Stimulated activated CD8-positive, alpha-beta memory T cell treated with anti-CD3 and anti-CD28 coated beads, Interleukin-15, amount 100 ng/mL, for 24 hours (primary cell): Measurements from ENCODE around the gene SULT2B1.
"Not testable (repeated sequence)": the region's sequence is repeated elsewhere in the genome, so short reads cannot be mapped to it uniquely, and the experiment has no call there.

Experiments used
- DNase-seq: peaks from one replicate; pipeline ENCODE4 v3.0.0-alpha.2; 2020; ENCODE audit warnings: low read depth

SULT2B1 gene

DNA sequence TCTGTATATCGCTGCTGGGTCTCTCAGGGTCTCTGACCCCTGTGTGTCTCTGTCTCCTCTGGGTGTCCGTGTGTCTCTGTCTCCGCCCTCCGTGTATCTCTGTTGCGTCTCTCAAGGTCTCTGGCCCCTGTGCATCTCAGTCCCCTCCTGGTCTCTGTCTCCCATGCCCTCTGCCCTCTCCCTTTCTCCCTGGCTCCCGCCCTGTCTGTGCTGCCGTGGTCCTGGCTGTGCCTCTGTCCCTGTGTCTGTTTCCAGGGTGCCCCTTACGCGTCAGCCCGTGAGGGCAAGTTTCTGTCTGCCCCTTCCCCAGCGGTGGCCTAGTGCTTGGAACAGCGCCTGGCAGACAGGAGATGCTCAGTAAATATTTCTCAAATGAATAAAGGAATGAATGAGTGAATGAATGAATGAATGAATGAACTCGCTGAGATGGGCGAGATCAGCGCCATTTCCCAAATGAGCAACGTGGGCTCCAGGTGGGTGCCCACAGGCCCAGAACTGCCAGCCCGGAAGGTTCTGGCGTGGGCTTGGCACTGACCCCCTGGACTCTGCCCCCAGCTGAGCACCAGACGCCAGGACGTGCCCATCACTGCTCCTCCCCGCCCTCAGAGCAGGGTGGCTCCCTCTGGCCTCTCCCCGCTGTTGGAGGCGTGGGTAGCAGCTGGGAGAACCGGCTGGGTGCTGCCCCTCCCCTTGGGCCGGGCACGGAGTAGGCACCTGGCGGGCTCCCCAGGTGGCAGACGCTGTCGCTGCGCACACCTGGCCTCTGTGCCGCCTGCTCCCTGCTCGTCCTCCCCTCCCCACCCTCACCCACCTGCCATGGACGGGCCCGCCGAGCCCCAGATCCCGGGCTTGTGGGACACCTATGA lies at the start of gene SULT2B1:
Gene SULT2B1 (plus strand): TSS at position 736 of the 866 bp plus-strand sequence. CDS start 81 bp downstream, at position 817.
- no peak for DNase-seq

DNA sequence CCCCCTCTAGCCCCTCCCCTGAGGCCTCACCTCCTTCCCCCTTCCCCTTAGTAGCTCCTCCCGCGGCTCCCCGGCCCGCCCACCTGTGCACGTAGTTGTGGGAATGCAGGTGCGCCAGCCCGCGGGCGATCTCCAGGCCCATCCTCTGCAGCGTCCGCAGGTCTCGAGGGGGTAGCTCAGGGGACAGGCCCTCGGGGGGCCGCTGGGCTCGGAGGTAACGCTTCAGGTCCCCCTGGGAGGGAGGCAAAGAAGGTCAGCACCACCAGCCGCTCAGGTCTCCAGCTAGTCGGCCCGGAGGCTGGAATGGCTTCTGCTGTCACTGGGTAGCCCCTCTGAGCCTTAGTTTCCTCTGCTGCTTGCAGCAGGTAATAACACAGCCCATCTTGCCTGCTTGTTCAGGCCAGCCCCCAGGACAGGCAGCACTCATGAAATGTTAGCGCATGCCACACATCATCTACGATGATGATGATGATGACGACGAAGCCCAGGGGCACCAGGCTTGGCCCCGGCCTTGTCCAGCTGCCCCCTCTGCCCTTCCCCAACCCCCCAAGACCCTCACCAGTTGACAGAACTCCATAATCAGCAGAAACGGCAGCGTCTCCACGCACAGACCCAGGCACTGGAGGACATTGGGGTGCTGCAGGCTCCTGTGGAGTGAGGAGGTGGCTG lies 49.5 kb upstream of the SULT2B1 start:
- no peak for DNase-seq

DNA sequence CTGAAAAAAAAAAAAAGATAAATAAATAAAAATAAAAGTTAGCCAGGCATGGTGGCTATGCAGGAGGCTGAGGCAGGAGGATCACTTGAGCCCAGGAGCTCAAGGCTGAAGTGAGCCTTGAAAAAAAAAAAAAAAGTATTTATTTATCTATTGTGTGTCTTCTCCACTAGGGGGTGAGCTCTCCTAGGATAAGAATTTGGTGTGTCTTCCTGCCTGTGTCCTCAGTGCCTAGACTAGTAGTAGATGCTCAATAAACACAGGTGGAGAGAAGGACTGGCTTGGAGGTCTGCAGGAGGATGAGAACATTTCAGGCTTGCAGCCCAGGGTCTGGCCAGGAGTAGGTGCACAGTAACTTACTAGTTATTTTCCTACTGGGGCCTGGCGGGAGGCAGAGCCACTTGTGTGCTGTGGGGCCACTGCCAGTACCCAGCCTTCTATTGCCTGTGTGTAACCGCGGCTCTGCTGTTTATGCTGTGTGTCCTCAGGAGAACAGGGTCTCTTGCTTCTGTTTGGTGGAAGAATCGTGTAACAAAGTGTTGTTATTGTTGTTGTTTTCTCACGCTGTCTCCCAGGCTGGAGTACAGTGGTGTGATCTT lies 45.7 kb upstream of the SULT2B1 start:
- no peak for DNase-seq

DNA sequence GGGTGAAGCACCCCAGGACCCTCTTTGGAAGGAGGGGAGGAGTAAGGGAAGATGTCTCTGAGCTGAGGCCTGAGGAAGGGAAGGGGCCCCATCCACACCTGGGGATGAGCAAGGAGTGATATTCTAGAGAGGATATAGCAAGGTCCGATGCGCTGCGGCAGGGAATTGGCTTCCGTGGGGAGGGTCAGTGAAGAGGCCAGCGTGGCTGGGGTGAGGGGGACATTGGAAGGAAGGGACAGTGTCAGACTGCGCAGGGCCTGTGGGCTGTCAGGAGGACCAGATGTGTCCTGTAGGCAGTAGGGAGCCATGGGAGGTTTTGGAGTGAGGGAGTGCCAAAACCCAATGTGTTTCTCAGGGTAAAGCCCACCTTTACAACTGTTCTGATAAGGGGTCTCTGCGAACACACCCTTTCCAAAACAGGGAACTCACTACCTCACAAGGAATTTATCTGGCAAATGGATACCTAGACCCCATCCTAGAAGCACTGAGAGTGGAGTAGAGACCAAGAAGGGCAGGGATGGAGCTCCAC lies 44.0 kb upstream of the SULT2B1 start:
- no peak for DNase-seq

DNA sequence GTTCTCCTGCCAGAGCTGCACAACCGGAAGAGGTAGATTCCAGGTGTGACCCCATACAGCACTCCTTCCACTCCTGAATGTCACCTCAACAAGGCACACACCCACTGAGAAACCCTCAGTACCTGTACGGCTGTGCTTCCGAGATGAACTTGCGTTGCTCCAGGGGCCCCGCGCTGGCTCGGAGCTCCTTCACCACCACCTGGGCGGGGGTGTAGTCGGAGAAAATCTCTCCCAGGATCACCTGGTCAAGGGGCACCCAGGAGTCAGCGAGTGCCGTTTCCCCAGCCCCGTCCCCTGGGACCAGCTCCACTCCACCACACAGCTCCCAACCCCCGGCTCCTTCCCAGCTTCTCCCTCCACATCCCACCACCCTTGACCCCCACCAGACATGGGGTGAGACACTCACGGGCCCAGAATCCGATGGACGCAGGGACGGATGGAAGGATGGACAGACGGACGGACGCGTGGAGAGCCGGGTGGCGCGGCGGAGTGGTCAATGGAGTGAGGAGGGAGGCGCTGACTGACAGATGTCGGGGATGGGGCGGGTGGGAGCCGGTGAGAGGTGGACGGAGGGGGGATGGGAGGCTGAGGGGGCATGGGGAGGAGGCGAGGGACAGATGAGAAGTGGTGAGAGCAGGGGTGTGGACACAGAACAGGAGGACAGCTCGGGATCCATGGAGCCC lies 43.1 kb upstream of the SULT2B1 start:
- DNase-seq = no peak

DNA sequence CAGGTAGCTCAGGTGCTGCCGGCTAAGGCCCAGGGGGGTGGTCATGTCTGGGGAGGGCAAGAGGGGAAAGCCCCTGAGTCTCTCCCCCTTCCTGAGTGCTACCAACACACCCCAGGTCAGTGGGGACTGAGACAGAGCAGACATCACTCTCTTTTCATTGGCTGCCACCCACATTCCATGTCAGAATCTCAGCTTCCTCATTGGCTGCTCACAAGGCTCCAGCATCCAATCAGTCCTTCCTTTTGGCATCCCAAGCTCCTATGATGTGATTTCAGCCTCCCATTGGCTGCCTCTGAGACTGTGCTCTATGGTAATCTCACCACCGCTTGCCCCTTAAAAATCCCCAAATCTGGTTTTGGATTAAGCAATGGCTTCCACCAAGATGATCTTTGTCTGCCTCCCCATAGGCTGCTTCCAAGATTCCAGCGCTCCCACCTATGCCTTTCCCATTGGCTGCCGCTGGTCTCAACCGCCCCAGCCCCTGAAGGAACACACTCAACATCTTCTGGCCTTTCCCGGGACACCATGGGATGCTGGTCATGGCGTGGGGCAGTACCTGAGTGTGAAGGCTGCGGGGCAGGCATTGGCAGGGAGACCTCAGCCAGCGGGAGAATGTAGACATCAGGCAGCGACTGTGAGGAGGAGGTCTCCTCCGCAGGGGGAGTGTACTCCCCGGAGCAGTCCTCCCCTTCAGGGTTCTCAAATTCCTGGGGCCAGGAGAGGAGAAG lies 42.3 kb upstream of the SULT2B1 start:
- no peak for DNase-seq

DNA sequence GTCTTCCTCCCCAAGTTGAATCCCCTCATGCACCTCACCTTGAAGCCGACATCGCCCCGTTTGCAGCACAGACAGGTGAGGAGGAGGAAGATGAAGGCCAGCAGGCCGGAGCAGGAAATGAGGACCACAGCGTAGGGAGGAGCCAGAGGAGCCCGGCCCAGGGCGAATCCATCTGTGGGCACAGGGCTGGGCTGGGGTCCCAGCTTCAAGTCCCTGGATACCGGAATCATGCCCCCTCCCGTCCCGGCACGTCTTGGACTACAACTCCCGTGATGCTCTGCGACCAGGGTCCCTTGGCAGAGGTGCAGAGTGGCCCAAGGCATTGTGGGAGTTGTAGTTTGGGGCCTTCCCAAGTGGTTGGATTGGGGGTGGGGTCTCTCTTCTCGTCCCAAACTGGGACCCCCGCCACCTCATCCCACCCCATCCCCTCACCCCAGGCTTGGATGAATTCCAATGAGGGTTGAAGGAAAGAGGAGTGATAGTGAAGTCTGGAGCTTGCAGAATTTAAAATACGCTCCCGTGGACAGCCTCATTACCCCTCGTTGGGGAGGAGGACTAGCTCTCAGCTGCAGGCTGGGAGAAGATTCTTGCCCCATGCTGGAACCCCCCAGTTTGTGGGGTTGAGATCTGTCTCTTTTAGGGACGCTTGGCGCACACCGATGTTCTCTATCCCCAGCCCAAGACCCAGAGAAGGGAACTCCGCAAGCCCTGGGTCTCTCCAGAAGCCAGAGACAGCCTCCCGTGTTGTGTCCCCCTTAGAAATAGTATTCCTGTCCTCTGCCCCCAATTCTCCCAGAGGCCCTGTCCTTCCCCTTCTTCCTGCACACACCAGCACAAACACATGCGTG lies 41.3 kb upstream of the SULT2B1 start:
- peak; percentile 44 for DNase-seq

DNA sequence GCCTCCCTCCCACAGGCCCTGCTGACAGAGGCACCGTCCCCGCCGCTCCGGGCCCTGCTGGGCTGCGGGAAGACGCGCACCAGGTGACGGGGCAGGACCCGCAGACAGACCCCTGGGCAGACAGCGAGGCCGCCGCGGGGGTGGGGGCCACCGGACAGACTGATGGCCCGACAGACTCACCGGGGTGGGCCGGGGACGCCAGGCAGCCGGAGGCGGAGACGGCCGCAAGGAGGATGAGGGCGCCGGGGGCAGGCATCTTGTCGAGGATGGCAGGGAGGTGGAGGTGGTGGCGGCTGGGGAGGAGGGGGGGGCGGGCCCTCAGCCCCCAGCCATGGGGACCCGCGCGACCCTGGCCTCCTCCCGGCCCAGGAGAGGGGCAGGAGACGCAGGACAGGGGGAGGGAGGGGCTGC lies 40.6 kb upstream of the SULT2B1 start:
- DNase-seq = no peak

DNA sequence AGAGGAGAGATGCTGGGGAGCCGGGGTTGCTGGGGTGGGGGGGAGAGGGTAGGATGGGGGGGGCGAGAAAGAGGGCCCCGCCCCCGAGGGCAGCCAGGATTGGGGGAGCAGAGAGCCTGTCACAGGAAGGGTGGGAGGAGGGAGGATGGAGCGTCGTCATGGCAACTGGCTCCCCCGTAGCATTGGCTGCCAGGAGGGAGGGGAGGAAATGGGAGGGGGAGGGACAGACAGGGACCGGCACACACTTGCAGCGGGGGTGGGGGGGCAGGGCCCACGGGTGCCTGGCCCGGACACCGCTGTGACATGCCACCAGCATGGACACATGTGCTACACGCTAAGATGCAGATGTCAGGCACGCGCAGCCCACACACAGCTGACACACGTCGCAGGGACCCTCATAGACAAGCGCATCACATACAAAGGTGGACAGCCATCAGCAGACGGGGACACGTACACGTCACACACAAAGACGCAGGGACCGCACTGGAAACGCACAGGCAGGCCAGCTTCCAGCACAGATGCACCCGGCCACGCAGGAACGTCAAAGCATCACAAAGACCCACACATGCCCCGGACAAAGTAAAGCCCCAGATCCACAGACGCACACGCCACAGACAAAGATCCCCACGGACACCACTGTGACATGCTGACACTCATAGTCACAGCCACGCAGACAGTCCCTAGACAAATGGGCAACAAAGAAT lies 40.0 kb upstream of the SULT2B1 start, which contains the start of gene LMTK3:
Gene LMTK3 (minus strand): TSS at position 36 of the 704 bp plus-strand sequence. CDS start 259 bp downstream, outside the sequence.
- DNase-seq = peak; percentile 39

DNA sequence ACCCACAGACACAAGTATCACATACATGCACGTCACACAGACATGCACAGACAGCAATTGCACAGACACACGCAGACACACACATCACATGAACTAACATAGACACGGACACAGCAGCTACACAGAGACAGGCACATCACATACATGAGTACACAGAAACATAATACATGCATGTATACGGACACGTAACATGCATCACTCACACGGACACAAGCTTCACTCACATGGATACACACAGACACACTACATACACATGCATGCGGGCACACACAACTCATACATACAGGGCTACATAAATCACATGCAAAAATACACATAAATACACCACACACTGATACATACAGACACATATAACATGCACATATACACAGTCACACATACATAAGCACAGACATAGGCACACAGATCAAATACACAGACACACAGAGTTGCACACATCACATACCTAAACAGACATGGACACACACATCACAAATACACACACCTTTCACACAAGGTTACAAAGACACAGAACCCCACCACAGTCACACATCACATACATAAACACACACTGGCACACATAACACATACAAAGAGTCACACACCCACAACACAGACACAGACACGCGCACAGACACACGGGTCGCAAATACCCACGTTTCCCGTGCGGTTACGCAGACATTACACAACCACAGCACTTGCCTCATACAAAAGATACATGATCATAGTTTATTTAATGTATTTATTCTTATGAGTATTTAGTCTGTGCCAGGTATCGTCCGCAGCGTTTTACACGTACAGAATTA lies 39.3 kb upstream of the SULT2B1 start:
- no peak for DNase-seq

DNA sequence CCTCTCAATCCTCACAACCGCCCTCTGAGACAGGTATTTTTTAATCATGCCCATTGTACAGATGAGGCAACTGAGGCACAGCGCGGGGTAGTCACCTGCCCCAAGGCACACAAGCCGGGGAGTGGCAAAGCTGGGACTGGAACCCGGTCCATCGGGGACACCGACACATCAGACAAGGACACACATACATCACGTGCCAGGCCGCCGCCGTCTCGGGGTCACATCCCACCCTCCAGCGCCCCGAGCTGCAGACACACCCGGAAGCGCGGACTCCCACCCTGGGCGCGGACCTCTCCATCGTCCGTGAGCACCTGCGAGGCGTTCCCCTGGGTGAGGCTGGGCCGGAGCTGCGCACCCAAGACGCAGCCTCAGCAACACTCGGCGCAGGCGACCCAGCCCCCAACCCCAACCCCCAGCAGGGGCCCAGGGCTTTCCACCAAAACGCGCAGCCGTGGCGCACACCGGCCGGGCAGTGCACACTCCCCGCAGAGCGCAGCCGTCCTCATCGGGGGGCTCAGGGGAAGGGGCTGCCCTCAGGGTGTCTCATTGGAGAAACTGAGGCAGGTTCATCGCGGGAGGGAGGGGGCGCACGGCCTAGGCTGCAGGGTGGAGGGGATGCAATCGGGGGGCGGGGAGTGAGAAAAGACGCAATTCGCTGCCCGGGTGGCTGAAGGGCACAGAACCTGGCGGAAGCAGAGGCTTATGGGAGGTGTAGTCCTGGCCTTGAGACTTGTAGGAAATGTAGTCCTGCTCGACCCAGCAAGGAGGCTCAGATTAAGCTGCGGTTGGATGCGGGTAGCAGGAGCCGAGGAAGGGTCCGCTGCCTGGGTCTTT lies 38.5 kb upstream of the SULT2B1 start:
- DNase-seq = peak; percentile 32

DNA sequence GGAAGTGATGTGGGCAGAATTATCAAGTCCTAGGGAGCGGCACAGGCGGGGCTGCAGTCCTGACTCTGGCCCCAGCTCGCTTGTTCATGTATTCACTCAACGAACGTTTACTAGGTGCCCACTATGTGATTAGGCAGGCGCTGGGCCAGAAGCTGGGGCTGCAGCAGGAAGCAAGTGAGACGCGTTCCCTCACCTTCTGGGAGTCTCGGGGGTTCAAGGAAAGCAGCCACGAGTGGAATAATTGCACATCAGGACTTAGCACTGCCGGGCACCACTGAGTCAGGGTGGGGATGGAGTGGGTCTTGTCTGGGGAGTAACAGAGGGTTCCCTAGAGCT lies 37.9 kb upstream of the SULT2B1 start:
- no peak for DNase-seq

DNA sequence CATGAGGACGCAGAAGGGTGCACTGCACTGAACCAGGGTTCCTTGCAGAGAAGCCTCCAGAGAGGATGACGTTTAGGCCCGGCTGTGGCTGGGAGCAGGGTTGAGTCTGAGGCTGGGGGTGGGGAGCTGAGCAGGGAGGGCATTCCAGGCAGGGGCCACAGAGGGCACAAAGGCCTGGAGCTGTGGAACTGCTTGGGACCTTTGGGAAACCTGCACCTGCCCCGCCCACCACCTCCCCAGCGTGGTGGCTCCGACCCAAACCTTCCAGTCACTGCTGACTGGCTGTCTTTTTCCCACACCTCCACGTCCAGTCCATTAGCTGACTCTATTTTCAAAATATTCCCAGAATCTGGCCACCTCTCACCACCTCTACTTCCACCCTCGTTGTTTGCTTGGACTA lies 35.4 kb upstream of the SULT2B1 start:
- DNase-seq = no peak

DNA sequence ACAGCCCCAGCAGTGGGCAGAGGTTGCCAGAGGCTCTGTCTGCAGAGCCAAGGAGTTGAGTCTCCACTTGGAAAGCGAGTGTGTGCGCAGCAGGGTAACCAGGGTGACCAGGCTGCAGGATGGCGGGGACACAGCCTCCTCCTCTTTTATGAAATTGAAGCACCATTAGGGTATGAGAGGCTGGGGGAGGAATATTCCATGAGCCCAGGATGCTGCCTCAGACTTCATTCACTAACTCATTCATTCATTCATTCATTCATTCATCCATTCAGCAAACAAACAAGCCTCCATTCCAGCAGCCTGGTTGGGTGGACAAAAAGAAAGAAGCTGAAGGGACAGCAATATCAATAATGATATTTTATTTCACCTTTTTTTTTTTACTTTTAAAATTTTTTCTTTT lies 33.8 kb upstream of the SULT2B1 start:
- DNase-seq = no peak

DNA sequence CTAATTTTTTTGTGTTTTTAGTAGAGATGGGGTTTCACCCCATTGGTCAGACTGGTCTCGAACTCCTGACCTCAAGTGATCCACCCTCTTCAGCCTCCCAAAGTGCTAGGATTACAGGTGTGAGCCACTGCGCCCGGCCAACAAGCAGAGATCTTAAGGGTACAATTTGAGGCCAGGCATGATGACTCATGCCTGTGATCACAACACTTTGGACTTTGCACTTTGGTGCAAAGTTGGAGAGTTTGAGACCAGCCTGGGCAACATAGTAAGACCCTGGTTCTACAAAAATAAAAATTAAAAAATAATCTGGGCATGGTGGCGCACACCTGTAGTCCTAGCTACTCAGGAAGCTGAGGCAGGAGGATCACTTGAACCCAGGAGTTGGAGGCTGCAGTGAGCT lies 32.5 kb upstream of the SULT2B1 start:
- DNase-seq = not testable (repeated sequence)

DNA sequence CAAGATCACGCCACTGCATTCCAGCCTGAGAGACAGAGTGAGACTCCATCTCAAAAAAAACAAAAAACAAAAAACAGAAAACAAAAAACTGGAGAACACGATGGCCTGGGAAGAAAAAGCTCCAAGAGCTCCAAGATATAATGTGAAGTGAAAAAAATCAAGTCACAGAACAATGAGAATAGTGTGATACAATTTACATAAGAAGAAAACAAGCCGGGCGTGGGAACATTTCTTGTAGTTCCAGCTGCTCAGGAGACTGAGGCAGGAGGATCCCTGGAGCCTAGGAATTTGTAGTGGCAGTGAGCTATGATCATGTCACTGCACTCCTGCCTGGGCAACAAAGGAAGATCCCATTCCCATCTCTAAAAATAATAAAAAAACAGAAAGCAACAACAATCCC lies 31.8 kb upstream of the SULT2B1 start:
- DNase-seq = no peak

DNA sequence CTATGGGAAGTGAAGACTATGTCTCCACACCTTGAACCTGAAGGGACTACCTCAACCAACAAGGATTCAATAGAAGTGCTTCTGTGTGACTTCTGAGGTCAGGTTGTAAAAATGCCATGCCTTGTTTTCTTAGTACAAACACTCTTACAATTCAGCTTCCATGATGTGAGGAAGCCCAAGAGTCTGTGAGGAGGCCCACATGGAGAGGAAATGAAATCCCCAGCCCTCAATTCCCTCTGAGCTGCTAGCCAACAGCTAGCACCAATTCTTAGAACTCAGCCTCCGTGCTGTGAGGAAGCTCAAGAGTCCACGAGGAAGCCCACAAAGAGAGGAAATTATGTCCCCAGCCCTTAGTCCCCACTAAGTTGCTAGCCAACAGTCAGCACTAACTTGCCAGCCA lies 27.8 kb upstream of the SULT2B1 start:
- DNase-seq = no peak

DNA sequence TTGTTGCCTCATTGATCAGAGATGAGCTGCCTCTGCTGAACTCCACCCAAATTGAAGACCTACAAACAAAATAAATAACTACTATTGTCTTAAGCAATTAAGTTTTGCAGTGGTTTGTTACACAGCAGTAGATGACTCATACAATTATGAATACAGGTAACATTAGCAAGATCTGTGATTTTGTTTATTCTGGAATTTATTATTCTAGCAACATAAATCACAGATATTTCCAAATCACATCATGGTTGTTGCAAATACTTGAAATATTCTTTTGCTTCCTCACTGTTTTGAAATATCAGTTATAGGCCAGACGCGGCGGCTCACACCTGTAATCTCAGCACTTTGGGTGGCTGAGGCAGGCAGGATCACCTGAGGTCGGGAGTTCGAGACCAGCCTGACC lies 27.2 kb upstream of the SULT2B1 start:
- DNase-seq = no peak
